GM19372 (cell line): ENCODE data around the gene CEP95.

ENCODE experiments used
- ATAC-seq: cut with Tn5 transposase; IDR thresholded peaks from one replicate; pipeline ENCODE4 v1.9.1; 2021; ENCODE audit warnings: mild to moderate bottlenecking, low read depth, moderate library complexity; ENCODE audit not compliant: unreplicated experiment

Gene CEP95

DNA sequence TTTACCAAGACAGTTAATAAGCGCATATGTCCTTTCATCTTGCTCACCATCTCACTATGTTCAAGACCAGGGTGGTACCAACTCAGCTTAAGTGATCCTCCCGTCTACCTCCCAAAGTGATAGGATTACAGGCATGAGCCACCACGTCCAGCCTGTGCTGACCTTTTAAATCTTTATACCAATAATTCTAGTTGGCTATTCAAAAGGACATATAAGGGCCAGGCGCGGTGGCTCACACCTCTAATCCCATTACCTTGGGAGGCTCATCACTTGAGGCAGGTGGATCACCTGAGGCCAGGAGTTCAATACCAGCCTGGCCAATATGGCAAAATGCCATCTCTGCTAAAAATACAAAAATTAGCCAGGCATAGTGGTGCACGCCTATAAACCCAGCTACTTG is 2.4 kb downstream of the CEP95 start:
- ATAC-seq, result no peak

DNA sequence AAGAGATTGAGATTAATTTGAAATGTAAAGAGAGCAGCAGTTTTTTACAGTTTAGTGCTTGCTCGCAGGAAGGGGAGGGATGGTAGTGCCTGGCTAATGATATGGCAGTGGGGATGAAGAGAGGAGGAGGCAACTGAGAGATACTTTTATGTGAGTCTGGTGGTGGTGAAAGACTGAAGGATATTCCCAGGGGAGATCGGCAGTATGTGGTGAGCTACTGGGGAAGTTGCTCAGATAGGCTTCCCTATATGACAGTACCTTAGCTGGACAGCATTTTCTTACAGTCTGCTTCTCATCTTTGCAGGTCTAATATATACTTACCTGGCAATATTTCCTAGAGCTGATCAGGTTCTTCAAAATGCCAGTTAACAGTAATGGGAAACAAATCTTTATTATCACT is 8.6 kb downstream of the CEP95 start:
- no peak for ATAC-seq

DNA sequence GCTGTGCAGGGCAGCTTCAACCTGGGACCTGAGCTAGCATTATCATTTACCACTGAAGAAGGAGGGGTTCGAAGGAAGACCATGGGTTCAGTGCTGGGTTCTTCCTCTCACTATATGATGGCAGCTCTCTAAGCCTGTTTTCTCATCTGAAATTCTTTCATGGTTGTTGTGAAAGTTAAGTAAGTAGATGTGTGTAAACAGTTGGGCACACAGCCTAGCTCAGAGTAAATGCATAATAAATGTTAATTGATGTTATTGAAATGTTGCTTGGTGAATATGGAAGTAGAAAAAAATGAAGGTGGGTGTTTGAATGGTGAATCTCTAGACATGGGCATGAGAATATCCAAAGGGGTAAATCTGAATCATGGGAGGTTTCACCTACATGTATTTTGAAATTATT is 9.1 kb downstream of the CEP95 start:
- no peak for ATAC-seq

DNA sequence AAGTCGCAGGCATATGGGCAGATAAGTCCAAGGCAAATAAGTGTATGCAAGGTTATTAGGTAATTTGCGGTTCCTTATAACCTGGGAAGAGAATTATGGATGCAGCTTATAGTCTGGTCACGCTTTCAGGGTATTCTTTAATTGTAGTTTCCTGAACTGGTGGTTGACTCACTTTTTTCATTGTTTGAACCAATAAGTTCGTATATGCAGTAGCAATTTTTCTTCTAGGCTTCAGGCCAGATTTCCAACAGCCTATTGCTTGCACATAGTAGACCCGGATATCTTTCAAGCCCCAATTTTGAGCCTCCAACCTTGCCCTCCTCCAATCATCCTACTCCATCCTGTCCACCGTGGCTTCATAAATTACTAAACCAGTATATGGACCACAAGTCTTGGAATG is 12.8 kb downstream of the CEP95 start:
- no peak for ATAC-seq

DNA sequence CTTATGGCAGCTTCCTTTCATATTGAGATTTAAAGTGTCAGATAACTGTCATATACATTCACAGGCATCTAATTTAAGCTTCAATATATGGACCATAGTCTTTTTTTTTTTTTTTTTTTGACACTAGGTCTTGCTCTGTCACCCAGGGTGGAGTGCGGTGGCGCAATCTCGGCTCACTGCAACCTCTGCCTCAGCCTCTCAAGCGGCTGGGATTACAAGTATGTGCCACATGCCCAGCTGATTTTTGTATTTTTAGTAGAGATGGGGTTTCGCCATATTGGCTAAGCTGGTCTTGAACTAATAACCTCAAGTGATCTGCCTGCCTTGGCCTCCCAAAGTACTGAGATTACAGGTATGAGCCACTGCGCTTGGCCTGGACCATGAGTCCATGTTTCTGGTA is 13.6 kb downstream of the CEP95 start:
- ATAC-seq, result no peak

DNA sequence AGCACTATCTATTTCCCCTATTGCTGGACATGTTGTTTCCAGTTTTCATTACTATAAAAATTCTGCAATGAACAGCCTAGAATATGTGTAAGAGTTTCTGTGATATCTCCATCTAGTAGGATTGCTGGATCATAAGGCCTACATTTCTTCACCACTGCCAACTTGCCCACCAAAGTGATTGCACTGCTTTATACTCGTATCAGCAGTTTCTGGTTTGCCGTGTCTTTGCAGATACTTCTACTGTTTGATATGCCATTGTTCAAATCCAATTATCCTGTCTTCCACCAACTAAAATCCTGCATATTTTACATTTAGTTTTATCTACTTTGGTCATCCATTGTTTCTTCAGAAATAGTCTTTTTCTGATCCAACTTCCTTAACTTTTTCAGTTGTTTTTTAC is 21.1 kb downstream of the CEP95 start:
- no peak for ATAC-seq

DNA sequence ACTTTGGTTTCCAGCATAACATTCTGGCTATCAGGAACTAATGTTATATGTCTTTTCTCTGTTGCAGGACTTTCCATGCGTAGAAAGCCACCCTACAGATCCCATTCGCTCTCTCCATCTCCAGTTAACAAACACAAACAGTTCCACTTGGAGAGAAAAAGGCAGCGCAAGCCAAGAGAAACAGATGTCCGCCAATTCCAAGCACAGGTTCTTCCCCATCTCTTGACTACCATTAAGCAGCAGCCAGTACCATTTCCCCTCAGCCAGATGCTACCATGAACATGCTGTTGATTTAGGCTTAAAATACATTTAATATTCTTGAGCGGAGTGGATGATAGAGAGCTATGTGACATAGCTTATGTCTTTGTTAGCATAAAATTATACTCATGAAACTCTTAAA is 22.4 kb downstream of the CEP95 start:
- ATAC-seq, result no peak

DNA sequence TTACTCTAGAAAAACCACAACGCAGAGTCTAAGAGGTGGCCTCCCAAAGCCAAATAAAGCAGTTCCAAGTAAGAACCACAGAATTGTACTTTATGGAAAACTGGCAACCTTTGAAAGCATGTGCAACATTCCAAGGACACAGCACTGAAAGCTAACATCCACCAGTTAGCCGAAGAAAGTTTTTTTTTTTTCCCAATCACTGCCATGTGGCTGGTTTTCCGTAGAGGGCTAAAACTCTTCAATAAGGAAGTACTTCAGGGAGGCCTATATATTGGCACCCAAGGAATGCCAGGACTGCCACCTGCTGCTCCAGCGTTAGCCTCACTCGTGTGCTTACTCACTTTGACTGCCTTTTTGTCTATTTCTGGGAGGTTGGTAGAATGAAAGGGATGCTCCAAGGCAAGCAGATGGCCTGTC is 25.2 kb downstream of the CEP95 start:
- no peak for ATAC-seq

DNA sequence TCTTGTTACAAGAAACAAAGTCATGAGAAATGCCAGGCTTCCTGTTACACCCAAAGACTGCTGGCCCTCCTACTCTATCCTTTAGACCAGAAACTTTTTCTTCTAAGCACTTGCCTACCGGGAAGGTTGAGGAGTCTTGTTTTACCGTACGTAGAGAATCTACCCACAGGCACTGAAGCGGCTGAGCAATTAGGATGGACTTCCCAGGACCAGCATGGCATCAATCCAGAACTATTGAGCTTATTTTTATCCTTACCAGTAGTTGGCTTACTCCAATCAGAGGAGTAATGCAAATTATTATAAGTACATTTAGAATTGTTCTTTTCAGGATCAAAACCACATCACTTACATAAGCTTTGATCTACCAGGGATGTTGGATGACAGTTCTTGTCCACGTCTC is 25.6 kb downstream of the CEP95 start:
- ATAC-seq, result no peak

DNA sequence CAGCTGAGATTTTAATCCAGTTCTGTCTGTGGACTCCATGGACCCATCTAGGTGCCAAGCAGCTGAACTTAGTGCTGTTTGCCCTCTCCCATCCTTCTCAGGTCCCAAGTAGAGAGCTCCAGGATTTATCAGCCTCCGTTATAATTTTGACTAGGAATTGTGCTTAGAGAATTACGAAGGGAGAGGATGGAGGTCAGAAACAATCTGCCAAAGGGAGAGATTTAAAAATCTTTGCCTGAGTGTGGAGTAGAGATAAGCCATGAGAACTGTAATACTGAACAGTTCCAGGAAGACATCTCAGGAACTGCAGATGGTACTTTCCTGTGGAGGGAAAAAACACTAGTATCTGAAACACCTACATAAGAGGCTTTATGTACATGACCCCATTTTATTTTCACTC is 27.0 kb downstream of the CEP95 start:
- no peak for ATAC-seq

DNA sequence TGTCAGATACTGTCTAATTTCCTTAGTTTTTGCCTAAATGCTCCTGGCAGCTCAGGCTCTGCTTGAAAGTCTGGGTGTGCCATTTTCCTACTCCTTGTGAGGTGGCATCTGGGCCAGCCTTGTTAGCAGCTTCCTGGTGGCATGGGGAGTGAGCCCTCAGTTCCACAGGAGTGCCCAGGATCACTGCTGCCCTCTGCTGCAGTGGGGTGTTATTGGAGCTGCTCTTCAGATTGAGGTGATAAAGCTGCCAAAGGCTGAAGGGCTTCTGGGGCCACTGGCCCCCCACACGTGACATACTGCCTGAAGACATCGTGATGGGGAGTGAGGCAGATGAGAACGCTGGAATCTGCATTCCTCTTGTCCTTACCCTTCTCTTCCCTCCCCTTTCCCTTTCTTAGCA is 27.4 kb downstream of the CEP95 start:
- no peak for ATAC-seq

DNA sequence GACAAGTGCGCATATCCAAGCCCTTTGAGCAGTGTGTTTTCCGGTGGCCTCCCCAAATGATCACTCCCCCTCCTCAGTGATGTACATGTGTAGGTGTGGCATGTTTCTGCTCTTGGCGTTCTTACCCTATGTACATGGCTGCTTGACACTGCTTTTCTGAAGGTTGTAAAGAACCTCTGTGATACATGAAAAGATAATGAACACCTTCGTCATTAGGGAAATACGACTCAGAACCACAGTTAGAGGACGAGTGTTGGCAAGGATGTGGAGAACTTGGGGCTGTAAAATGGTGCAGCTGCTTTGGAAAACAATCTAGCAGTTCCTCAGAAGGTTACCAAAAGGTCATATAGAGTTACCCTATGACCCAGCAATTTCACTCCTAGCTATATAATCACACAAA is 28.6 kb downstream of the CEP95 start:
- ATAC-seq, result no peak

DNA sequence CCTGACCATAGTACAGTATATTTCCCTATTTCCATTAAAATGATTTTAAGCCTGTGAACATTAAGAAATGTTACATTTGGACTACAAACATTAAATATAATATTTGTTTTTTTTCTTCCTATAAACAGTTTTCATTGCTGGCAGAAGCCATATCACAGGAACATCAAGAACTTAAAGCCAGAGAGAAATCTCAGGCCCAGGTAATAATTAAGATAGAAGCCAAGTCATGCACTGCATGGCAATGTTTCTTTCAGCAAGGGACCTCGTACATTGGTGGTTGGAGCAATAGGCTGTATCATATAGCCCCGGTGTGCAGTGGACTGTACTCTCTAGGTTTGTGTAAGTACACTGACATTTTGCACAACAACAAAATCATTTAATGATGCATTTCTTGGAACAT is 30.1 kb downstream of the CEP95 start:
- no peak for ATAC-seq

DNA sequence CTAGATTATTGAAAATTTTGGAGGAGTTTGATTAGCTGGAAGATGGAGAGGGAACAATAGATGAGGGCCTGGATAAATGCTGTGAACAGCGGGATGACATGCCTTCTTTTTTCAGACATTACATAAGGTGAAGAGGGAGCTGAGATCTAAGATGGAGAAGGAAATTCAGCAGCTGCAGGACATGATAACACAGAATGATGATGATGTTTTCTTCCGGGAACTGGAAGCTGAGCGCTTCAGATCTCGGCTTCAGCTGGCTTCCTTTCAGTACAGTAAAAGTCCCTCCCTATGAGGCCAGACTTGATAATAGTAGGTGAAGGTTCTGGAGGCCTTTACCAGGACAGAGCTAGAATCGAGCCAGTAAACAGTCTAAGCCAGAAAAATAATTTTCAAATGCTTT is 30.7 kb downstream of the CEP95 start:
- no peak for ATAC-seq

DNA sequence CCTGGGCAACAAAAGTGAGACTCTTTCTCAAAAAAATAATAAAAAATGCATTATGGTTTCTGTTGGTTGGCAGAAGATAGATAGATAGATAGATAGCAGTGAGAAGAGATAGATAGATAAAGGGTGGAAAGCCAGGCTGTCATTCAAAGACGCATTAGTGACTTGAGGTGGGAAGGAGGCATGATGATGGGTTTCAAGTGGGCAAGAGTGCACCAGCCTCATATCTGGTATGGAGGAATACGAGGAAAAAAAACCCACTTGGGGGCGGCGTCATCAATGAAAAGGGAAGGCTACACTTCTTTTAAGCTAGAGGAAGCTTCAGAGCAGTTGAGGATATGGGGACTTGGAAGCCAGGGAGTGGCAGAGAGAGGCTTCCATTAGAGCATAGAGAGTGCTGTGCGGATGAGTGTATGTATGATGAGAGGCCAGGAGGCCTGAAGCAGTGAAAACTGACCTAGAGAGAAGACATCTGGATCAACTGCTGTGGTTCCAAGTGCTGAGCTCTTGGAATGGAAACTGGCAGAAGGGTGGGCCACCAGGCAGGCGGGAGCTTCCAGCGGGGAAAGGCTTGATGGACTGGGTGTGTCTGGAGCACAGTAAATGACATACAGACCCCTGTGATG is 31.8 kb downstream of the CEP95 start:
- ATAC-seq, result no peak

DNA sequence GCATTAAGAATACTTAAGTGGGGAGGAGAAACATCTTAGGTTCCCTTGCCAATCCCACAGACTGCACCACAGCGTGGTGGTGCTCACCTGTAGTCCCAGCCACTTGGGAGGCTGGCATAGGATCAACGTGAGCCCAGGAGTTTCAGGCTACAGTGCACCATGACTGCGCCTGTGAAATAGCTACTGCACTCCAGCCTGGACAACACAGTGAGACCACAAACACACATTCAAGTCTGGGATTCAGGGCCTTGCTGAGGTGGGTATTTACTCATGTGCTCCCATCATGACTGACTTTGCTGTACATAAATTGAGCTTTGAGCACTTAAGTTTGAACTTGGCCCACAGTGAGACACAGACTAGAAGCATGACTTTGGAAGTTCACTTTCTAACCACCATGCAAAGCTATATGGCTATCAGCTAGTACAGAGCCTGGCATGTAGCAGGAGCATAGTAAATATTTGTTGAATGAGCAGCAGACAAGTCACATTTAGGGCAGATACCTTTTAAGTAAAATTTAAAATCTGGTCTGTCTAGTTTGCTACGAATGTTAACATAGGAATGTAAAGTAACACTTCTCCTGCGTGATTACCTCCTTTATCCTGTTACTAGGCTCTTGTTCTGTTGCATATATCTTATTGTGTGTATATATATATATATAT is 33.5 kb downstream of the CEP95 start:
- ATAC-seq, result no peak

DNA sequence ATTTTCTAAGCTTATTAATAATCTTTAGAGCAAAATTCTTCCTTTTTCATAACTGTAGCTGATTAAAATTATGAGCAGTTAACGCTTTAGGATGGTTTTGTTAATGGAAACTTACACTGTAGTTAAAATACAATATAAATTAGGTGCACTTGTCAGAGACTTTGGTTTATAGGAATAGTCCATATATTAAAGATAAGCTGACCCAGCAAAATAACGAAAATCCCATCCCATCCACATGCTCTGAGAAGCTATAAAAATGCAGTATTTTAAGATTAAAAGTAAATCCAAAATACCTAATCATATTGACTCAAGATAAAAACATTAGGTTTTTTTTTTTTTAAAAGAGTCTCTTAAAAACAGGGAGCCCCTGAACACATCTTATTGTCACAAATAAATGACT is 38.0 kb downstream of the CEP95 start:
- ATAC-seq, result no peak

DNA sequence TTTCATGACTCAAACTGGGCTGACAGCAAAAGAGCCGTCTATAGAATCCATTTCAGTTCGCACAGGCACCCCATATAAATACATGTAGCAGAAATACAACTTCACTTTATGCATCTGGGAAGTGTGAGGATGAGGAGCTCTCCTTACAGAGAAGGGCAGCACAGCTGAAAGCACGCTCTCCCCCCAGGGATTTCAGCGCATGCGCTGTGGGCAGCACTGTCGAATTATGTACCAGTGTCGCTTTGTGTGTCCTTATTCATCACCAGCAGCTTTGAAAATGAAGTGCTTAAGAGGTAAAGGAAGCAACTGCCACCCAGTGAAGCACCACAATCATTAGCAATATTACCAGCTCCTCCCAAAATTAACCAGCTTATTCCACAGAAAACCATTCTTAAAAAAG is 39.9 kb downstream of the CEP95 start:
- no peak for ATAC-seq

DNA sequence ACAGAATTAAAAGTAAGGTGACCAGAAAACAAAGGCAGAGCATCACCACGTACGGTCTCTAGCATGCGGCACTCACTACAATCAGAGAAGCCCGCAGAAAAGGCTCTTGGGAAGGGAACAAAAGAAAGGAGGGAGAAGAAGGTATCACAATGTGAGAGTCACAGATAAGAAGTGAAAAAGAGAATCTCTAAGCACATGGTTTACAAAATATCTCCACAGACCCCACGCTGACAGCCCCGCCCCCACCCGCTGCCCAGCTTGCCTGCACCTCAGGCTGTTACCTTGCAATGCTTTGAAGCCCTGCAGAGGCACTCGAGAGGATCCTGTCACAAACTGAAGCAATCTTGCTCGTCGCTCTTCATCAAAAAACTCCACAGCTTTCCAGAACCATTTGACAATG is 40.5 kb downstream of the CEP95 start:
- no peak for ATAC-seq

DNA sequence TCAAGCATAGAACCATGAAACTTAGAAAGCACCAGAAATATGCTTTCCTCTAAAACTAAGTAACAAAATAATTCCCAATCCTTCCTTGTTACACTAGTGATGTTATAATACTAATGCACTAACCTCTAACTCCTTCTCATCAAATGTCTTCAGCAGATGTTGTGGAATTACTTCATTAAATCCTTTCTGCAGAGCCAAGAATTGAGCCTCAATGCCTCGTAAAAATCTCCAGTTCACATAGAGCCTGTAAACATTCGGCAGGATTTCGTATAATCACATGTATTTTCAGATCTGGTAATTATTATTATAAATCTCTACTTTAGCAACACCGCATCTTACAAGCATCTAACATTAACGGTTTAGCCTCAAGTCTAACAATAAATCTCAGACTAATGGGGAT is 44.7 kb downstream of the CEP95 start:
- ATAC-seq, result no peak

DNA sequence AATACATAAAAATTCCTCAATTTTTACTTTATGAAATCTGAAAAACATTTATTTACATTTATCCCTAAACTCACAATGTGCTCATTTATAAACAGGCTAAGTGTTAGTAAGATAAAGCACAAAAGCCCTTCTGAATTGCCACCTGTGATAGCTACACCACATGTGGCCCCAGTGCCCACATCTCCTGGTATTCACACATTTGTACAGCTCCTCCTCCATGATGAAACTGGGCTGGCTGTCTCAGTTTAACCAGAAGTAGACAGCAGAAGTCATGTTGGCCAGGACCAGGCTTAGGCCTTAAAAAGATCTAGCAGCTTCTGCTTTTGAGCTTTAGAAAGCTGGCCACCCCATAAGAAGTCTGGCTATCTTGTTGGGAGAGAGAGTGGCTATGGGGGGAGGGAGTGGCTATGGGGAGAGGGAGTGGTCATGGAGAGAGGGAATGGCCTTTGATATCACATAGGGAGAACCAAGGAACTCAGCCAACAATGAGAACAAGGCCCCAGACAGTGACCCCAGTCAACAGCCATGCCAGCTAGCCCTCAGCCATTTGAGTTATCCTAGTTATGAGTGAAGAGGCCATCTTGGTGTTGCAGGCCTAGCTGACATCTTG is 47.4 kb downstream of the CEP95 start:
- ATAC-seq, result no peak

DNA sequence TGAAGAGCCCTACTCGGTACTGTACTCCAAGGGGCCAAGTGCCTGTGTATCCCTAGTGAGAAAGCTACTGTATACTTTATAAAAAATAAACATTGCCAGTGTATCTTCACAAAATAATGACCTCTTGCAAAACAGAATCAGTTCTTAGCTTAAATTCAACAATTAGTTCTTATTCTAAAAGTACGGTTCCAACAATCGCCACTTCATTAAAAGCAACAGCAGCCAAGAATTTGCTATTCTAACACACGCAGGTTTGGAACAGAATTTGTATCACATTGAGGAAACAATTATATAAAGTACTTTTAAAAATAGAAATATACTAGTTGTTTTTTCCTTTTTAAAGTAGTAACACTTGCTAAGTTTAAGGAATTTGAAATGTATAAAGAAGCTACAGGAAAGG is 48.5 kb downstream of the CEP95 start:
- no peak for ATAC-seq
